HG03432 (cell line): ENCODE results near the gene TFB1M.

ENCODE experiments used
- ATAC-seq: cut with Tn5 transposase; IDR thresholded peaks from one replicate; pipeline ENCODE4 v1.9.1; 2021; ENCODE audit warnings: mild to moderate bottlenecking, moderate library complexity; ENCODE audit not compliant: unreplicated experiment

TFB1M gene

DNA sequence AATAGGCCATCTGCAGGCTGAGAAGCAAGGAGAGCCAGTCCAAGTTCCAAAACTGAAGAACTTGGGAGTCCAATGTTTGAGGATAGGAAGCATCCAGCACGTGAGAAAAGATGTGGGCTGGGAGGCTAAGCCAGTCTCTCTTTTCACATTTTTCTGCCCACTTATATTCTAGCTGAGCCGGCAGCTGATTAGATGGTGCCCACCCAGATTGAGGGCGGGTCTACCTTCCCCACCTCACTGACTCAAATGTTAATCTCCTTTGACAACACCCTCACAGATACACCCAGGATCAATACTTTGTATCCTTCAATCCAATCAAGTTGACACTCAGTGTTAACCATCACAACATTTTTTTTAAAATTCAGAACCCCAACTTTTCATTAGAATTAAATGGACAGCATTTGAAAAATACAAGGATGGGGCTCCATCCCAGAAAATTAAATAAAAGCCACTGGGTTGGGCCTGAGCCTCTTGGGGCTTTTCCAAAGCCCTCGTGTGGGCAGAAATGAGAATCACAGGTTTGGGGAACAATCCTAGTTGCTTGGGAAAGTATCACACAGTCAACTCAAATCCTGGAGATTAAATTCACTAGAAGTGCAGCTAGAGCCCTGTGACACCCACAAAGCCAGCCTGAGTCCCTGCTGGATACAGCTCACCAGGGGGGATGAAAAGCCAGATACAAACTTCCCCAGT is 48.3 kb downstream of the TFB1M start:
- ATAC-seq: no peak

DNA sequence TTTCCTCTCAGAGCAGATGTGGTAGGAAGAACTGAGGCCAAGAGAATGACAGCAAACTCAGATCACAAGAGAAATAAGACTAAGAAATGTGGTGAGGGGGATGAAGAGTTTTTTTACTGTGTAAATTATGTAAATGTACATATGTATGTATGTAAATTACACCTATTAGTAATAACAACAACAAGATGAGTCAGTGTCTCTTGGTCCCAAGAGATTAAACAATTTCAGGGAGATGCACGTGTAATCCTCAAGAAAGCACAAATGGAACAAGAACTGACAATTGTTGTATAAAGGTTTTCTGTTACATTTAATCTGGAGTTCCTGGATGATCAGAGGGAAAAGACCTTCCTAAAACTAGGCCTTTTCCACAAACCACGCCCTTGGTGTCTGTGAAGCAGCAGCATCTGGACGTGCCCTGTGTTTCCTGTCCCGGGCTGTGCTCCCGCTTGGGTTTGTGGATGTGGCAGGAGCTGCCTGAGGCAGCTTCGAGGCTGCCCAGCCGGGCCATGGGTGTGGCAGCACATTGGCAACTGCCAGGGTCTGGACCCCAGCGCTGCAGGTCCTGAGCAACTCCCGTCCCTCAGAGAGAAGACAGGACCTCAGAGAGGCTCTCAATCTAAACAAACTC is 49.5 kb downstream of the TFB1M start:
- no peak for ATAC-seq

GRCh38 chr6:155263373-155264063 is 50.8 kb downstream of the TFB1M start, which contains the start of gene CLDN20:
CLDN20 (plus strand) TSS chr6:155264013; CDS start chr6:155275720, 11,707 bp downstream.
- ATAC-seq: no peak

DNA sequence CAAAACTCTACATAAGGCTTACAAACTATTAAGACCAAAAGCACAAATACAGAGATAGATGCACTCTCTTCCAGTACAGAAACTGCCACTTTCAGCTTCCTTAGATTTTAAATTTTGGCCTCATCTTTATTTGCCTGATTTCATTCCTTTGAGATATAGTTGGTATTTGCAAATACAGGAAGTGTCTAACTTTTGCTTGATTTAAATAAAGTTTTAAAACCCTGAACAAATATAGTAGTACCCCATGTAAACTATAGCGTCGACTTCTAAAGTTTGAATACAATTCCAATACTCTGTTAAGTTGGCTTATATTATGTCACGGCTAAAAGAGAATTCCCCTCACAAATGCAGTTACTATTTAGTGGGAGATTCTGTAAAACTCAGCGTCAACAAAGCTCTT is 51.6 kb downstream of the TFB1M start:
- ATAC-seq: no peak

GRCh38 chr6:155261111-155261900 is 53.0 kb downstream of the TFB1M start:
- peak; percentile 55 for ATAC-seq

DNA sequence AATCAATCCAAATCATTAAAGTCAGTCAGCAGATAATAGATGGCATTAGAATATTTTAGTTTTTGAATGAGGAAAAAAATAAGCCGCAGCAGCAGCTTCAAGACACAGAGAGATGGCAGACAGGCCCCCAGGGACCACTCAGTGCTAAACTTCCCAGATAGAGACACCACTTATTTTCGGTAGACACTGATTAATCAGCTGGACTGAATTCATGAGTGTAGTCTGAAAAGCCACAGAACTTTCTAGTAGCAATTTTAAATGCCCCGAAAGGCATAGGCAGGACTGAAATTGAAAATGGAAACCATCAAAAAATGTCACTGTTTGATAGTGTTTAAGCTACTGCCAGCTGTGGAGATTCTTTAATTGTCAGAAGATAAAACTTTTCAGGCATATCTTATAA is 53.6 kb downstream of the TFB1M start:
- peak; percentile 79 for ATAC-seq

- ATAC-seq: no peak
These were observed 54.4 kb downstream of the TFB1M start for GRCh38 chr6:155259897-155260296.

- no peak for ATAC-seq
These were observed 55.1 kb downstream of the TFB1M start for GRCh38 chr6:155259204-155259603.

DNA sequence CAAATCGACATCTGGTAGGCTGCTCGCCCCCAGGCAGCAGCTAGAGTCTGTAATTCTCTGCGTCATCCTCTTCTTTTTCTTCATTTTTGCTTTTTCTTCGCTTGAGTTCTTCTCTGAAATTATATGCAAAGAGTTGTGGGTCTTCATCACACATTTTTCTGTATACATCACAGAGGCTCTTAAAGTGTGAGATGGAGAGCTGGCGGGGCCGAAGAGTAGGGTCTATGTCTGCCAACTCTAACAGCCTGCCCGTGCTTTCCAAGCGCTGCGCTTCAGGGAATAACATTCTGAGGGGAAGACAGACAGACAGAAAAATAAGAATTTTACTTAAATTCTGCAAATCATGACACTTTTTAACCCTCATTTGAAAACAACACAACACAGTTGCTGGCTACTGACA is 56.5 kb downstream of the TFB1M start:
- ATAC-seq: no peak

- no peak for ATAC-seq
These were observed 58.0 kb downstream of the TFB1M start for GRCh38 chr6:155256122-155256795.

DNA sequence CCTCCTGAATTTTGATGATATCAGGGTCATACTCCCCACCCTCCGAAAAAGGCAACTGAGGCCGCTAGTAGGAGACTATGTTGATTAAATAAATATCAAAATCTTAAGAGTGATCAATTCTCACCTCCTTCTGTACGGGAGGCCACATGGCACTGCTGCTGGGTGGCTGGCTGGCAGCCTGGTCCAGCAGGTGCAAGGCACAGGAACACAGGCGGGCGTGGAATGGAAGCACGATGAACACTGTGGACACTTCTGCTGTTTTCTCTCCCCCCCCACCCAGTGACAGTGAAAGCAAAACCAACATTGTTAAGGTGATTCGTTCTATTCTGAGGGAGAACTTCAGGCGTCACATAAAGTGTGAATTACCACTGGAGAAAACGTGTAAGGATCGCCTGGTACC is 60.1 kb downstream of the TFB1M start:
- no peak for ATAC-seq

GRCh38 chr6:155253337-155253736 is 60.9 kb downstream of the TFB1M start:
- ATAC-seq: no peak

DNA sequence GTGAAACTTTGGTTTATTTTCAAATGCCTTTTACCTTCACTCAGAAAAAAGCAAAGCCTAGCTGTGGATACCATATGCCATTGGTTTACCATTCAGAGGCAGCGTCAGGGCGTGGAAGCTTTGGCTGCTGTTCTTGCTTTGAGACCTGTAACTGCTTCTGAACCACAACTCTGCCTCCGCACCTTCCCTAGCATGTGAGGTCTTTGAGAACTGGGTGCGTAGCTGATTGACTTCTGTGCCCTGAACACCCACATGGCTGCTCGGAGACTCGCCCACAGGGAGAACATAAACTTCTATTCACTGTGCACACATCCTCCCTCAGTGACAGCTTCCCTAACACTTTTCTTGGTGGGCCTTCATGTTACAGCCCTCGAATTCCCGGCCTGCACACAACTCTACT is 61.7 kb downstream of the TFB1M start:
- no peak for ATAC-seq

DNA sequence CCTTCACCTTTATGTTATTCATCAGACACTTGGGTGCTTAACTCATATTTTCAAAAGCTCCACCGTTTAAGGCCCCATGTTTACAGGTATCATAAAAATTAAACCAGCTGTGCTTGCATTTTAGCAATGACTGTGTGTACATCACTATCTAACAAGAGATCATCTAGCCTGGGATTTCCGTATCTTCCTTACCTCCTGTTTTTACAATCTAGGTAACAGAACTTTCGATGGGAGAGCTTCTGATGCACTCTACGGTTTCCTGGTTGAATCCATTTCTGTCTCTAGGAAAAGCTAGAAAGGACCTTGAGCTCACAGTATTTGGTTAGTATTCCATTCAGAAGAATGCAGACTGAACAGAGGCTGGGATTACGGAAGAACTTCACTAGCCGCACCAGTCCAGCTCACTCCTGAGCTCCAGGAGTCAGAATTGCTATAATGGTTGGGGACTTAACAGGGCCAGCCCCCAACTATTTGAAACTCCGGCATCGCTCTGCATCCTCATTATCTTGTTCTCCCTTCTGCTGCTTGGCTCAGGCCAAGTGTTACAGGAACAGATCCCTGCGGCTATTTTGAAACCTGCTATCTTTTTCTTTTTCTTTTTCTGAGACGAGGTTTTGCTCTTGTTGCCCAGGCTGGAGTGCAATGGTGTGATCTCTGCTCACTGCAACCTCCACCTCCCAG is 63.4 kb downstream of the TFB1M start:
- ATAC-seq: no peak

DNA sequence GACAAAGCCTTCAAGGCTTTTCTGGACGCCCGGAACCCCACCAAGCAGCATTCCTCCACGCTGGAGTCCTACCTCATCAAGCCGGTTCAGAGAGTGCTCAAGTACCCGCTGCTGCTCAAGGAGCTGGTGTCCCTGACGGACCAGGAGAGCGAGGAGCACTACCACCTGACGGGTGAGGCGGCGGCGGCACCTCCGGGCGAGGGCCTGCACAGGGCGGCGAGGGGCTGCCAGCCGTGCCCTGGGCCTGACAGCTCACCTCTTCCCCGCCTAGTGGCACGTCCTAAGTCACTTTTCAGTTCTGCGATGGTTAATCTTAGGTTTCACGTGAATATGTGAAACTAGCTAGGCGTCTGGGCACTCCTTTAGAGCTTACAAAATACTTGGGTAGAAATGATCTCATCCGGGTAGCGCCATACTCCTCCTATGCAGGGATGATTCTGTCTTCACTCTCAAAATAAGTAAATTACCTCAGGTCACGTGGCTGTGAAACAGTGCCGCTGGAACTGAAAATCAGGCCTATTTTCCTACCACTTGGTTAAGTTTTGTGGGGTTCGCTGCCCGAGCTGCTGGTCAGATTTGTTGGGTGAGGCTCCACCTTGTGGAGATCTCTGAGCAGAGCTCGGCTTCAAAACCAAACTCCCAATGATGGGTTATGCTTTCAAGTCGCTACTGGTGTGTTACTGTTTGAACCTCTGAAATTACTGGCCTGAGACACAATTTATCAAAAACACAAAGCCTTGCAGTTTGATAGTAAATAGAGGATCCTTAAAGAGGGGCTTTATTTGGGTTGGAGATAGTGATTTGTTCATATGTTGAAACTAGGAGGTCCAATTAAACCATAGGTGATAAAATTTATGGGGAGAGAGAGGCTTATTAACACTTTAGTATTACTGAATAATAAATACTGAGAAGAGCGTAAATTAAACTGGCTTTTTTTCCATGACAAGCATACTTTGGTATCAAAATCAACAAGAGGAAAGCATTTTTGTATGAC is 66.0 kb downstream of the TFB1M start:
- peak; percentile 45 for ATAC-seq

GRCh38 chr6:155247618-155248007 is 66.7 kb downstream of the TFB1M start:
- no peak for ATAC-seq

DNA sequence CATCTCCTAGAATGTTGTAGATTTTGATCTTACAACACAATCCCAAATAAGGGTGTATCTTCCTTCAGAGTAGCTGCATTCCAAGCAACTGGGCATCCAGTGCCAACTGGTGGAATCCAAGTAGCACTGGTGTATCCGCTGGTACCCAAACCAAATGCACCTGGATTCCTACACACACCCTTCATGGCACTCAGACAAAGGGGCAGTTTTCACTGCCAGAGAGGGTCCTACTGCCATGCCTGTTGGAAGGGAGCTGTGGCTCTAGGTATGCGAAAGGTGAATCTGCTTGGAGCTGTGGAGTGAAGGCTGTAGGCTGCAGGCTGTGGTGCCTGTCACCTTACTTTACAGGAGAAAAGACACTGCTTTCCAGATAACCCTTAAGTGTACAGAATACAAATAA is 67.5 kb downstream of the TFB1M start:
- no peak for ATAC-seq

DNA sequence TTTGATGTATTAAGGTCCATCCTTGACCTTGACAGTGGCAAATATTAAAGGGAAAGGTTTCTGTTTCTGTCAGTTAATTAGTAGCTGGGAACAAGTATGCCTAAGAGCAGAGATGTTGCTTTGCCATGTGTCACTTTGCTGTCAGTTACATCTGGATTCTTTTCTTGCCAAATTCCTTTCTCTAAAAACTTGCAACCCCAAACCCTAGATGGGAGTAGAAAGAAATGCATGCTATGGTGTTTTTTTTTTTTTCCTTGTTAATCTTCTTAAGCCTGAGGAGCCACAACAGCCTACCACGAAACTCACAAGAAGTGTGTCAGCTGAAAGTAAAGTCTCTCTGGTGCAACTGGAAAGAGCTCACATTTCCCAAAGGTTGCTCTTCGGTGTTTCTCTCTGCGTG is 68.5 kb downstream of the TFB1M start:
- no peak for ATAC-seq

GRCh38 chr6:155245193-155245592 is 69.1 kb downstream of the TFB1M start:
- no peak for ATAC-seq
